Measurements from ENCODE around the gene SOD3.

GRCh38 chr4:24795666-24796381 lies 451 bp downstream of the SOD3 start:
- TF ChIP-seq MAX (IDR thresholded peaks at IDR 0.05) (no peak), TAF1 (IDR thresholded peaks at IDR 0.05; ENCODE audit: low read depth, low read length) (no peak), CEBPB (IDR thresholded peaks at IDR 0.05; ENCODE audit: low read depth, low read length) (no peak), EZH2 (IDR thresholded peaks at IDR 0.05; ENCODE audit: low read depth, low read length, severe bottlenecking) (no peak), TBP (IDR thresholded peaks at IDR 0.05; ENCODE audit: low read depth, low read length) (no peak), RFX5 (IDR thresholded peaks at IDR 0.05; ENCODE audit: borderline replicate concordance, low read depth, low read length) (no peak), CHD7 (IDR thresholded peaks at IDR 0.05; ENCODE audit: insufficient replicate concordance, low read length) (no peak), EP300 (IDR thresholded peaks at IDR 0.05; ENCODE audit: borderline replicate concordance in 1 of 2, low read depth in 2 of 2, low read length in 2 of 2) (no peak), JUN (IDR thresholded peaks at IDR 0.05; ENCODE audit: low read depth, low read length) (no peak)
- TF ChIP-seq, protein P1, sequence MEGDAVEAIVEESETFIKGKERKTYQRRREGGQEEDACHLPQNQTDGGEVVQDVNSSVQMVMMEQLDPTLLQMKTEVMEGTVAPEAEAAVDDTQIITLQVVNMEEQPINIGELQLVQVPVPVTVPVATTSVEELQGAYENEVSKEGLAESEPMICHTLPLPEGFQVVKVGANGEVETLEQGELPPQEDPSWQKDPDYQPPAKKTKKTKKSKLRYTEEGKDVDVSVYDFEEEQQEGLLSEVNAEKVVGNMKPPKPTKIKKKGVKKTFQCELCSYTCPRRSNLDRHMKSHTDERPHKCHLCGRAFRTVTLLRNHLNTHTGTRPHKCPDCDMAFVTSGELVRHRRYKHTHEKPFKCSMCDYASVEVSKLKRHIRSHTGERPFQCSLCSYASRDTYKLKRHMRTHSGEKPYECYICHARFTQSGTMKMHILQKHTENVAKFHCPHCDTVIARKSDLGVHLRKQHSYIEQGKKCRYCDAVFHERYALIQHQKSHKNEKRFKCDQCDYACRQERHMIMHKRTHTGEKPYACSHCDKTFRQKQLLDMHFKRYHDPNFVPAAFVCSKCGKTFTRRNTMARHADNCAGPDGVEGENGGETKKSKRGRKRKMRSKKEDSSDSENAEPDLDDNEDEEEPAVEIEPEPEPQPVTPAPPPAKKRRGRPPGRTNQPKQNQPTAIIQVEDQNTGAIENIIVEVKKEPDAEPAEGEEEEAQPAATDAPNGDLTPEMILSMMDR (IDR thresholded peaks at IDR 0.05; ENCODE audit: control extremely low read depth in 1 of 3, insufficient read depth in 1 of 3, low read depth in 1 of 3, low read length in 3 of 3), result no peak
- TF ChIP-seq, protein P2, sequence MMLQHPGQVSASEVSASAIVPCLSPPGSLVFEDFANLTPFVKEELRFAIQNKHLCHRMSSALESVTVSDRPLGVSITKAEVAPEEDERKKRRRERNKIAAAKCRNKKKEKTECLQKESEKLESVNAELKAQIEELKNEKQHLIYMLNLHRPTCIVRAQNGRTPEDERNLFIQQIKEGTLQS (IDR thresholded peaks at IDR 0.05; ENCODE audit: insufficient read depth, low read depth, low read length), result no peak
